PFSK-1 (cell line): Measurements from ENCODE around the gene XRCC3.

Experiments
- FOXP2 ChIP-seq: optimal IDR thresholded peaks from 2 replicates; pipeline ENCODE3; 2011; ENCODE audit warnings: borderline replicate concordance, control low read depth, inconsistent platforms; ENCODE audit not compliant: insufficient read depth; ENCODE audit errors: extremely low read length, extremely low read depth
- POLR2AphosphoS5 ChIP-seq: IDR thresholded peaks from 2 replicates; pipeline ENCODE4 v1.6.1; 2012; ENCODE audit warnings: low read depth, mild to moderate bottlenecking, control low read depth, low read length, moderate library complexity
- SIN3A ChIP-seq: IDR thresholded peaks from 2 replicates; pipeline ENCODE4 v1.6.1; 2012; ENCODE audit warnings: mild to moderate bottlenecking, low read length, moderate library complexity, borderline replicate concordance; ENCODE audit not compliant: insufficient read depth
- TAF1 ChIP-seq: IDR thresholded peaks from 2 replicates; pipeline ENCODE4 v1.6.1; 2012; ENCODE audit warnings: low read length, control low read depth, borderline replicate concordance; ENCODE audit not compliant: insufficient read depth
- TF ChIP-seq, protein P1 (sequence below), 2 experiments: IDR thresholded peaks; 2 replicates each; pipeline versions ENCODE4 v1.6.1 to v1.8.0; 2011 to 2012; ENCODE audit warnings: low read depth in 2 of 2, low read length in 2 of 2, control low read depth in 1 of 2, inconsistent platforms in 1 of 2, mild to moderate bottlenecking in 1 of 2, moderate library complexity in 1 of 2; ENCODE audit not compliant: insufficient read depth in 1 of 2

DNA sequence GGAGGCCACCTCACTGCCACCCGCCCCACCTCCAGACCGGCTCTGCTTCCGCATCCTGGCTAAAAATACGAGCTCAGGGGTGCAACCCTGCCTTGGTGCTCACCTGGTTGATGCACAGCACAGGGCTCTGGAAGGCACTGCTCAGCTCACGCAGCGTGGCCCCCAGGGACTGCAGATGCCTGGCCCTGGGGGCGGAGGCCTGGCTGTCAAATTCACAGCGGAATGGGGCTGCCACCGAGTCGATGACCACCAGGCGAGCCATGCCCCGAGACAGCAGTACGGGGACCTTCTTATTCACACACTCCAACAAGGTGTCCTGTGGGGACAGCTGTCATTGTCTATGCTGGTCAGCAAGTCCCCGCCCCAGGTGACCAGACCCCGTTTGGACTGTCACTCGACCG is 16.0 kb downstream of the XRCC3 start:
- TF ChIP-seq POLR2AphosphoS5 (no peak), TAF1 (no peak), SIN3A (no peak), FOXP2 (no peak)
- TF ChIP-seq, protein P1, sequence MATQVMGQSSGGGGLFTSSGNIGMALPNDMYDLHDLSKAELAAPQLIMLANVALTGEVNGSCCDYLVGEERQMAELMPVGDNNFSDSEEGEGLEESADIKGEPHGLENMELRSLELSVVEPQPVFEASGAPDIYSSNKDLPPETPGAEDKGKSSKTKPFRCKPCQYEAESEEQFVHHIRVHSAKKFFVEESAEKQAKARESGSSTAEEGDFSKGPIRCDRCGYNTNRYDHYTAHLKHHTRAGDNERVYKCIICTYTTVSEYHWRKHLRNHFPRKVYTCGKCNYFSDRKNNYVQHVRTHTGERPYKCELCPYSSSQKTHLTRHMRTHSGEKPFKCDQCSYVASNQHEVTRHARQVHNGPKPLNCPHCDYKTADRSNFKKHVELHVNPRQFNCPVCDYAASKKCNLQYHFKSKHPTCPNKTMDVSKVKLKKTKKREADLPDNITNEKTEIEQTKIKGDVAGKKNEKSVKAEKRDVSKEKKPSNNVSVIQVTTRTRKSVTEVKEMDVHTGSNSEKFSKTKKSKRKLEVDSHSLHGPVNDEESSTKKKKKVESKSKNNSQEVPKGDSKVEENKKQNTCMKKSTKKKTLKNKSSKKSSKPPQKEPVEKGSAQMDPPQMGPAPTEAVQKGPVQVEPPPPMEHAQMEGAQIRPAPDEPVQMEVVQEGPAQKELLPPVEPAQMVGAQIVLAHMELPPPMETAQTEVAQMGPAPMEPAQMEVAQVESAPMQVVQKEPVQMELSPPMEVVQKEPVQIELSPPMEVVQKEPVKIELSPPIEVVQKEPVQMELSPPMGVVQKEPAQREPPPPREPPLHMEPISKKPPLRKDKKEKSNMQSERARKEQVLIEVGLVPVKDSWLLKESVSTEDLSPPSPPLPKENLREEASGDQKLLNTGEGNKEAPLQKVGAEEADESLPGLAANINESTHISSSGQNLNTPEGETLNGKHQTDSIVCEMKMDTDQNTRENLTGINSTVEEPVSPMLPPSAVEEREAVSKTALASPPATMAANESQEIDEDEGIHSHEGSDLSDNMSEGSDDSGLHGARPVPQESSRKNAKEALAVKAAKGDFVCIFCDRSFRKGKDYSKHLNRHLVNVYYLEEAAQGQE (IDR thresholded peaks at IDR 0.05; ENCODE audit: insufficient read depth in 1 of 2, low read depth in 2 of 2, low read length in 2 of 2), result no peak
